Measurements from ENCODE around the gene RPS10. TPM values are rescaled to one million over a fixed set of nuclear protein-coding genes. Genes with fewer than 3 reads are reported as not detected.

The RPS10 gene
- total RNA-seq, 4 donors from 2014 or later, result 983 to 4,649 (median 2,673) TPM

GRCh38 chr6:34439442-34439841 is 13.6 kb upstream of the RPS10 start:
- WGBS, 2 donors, result 90 to 91% methylated on average over 1 to 2 of the region's 3 CpGs
- intact Hi-C loops (cut with DNase I), result no loop called here
- TF ChIP-seq CTCF (IDR thresholded peaks at IDR 0.05) (no peak), POLR2A (IDR thresholded peaks at IDR 0.05) (no peak)
- no peaks in the 10 kb centered on the region for H3K36me3 ChIP-seq
- no peak overlapping the region for H3K4me3 ChIP-seq
- H3K27ac ChIP-seq, result no peak overlapping the region
- H3K4me1 ChIP-seq, result no peaks in the 10 kb centered on the region
- H3K27me3 ChIP-seq, result no peaks in the 10 kb centered on the region
- DNase-seq, result no peak
- H3K9me3 ChIP-seq, result no peaks in the 10 kb centered on the region

GRCh38 chr6:34438705-34439104 is 12.8 kb upstream of the RPS10 start:
- H3K36me3 ChIP-seq, result no peaks in the 10 kb centered on the region
- 71 to 74% methylated on average over 4 of the region's 4 CpGs for WGBS, 2 donors
- no peaks in the 10 kb centered on the region for H3K4me1 ChIP-seq
- no peak overlapping the region for H3K4me3 ChIP-seq
- intact Hi-C loops (cut with DNase I), result no loop called here
- H3K27me3 ChIP-seq, result no peaks in the 10 kb centered on the region
- DNase-seq, result no peak
- no peak for TF ChIP-seq POLR2A (IDR thresholded peaks at IDR 0.05)
- no peak for TF ChIP-seq CTCF (IDR thresholded peaks at IDR 0.05)
- H3K27ac ChIP-seq, result no peak overlapping the region
- no peaks in the 10 kb centered on the region for H3K9me3 ChIP-seq

- no peaks in the 10 kb centered on the region for H3K27me3 ChIP-seq
- intact Hi-C loops (cut with DNase I), result no loop called here
- no peak overlapping the region for H3K27ac ChIP-seq
- H3K36me3 ChIP-seq, result no peaks in the 10 kb centered on the region
- 36 to 50% methylated on average over 1 of the region's 1 CpG for WGBS, 2 donors
- H3K9me3 ChIP-seq, result no peaks in the 10 kb centered on the region
- no peak overlapping the region for H3K4me3 ChIP-seq
- no peak for TF ChIP-seq CTCF (IDR thresholded peaks at IDR 0.05)
- no peak for TF ChIP-seq POLR2A (IDR thresholded peaks at IDR 0.05)
- no peaks in the 10 kb centered on the region for H3K4me1 ChIP-seq
- DNase-seq, result no peak
Observed at GRCh38 chr6:34437644-34437970, 11.7 kb upstream of the RPS10 start.

GRCh38 chr6:34436803-34437643 is 11.2 kb upstream of the RPS10 start:
- intact Hi-C loops (cut with DNase I), result no loop called here
- Histone ChIP-seq H3K4me3 (no peak overlapping the region), H3K27ac (no peak overlapping the region), H3K27me3 (no peaks in the 10 kb centered on the region), H3K4me1 (no peaks in the 10 kb centered on the region), H3K36me3 (no peaks in the 10 kb centered on the region), H3K9me3 (no peaks in the 10 kb centered on the region)
- 83 to 94% methylated on average over 7 to 8 of the region's 38 CpGs for WGBS, 2 donors
- TF ChIP-seq CTCF (IDR thresholded peaks at IDR 0.05) (no peak), POLR2A (IDR thresholded peaks at IDR 0.05) (no peak)
- DNase-seq, result no peak

- intact Hi-C loops (cut with DNase I), result no loop called here
- Histone ChIP-seq H3K27ac (no peak overlapping the region), H3K27me3 (no peaks in the 10 kb centered on the region), H3K36me3 (no peaks in the 10 kb centered on the region), H3K4me3 (no peak overlapping the region), H3K9me3 (no peaks in the 10 kb centered on the region), H3K4me1 (no peaks in the 10 kb centered on the region)
- WGBS, 2 donors, result 54 to 72% methylated on average over 5 of the region's 5 CpGs
- no peak for DNase-seq
- TF ChIP-seq POLR2A (IDR thresholded peaks at IDR 0.05) (no peak), CTCF (IDR thresholded peaks at IDR 0.05) (no peak)
Observed at GRCh38 chr6:34435916-34436315, 10.0 kb upstream of the RPS10 start.
